Ovary (tissue), 3 donors: ENCODE data around the gene NR1D2.
"Not testable (repeated sequence)": the region's sequence is repeated elsewhere in the genome, so short reads cannot be mapped to it uniquely, and the experiment has no call there.

ENCODE experiments used
- CTCF ChIP-seq, 3 donors: fragments of 450-650 bp in 2 of 3; fragments of 200-600 bp in 1 of 3; IDR thresholded peaks; one replicate each; pipeline versions ENCODE4 v1.5.1 to v1.8.0; 2016 to 2022; ENCODE audit warnings: antibody characterized with exemption in 3 of 3, mild to moderate bottlenecking in 1 of 3
- EP300 ChIP-seq: sonication (generic); formaldehyde crosslinking; IDR thresholded peaks from one replicate; pipeline ENCODE4 v1.6.1; 2017; ENCODE audit warnings: antibody characterized with exemption
- POLR2A ChIP-seq: fragments of 450-650 bp; IDR thresholded peaks from one replicate; pipeline ENCODE4 v1.6.1; 2017; ENCODE audit warnings: antibody characterized with exemption, mild to moderate bottlenecking, moderate library complexity
- donor health status: DM: no; HTN: no; CAD: no.

- not testable (repeated sequence) for TF ChIP-seq POLR2A; CTCF (IDR thresholded peaks at IDR 0.05); EP300
Measured at GRCh38 chr3:24026665-24027064, 81.6 kb downstream of the NR1D2 start.
